ENCODE results near the gene RPH3AL. TPM values are rescaled to one million over a fixed set of nuclear protein-coding genes. Genes with fewer than 3 reads are reported as not detected.

The RPH3AL gene
- polyA plus RNA-seq, 1 donor from 2014 or later, result 0.87 TPM

DNA sequence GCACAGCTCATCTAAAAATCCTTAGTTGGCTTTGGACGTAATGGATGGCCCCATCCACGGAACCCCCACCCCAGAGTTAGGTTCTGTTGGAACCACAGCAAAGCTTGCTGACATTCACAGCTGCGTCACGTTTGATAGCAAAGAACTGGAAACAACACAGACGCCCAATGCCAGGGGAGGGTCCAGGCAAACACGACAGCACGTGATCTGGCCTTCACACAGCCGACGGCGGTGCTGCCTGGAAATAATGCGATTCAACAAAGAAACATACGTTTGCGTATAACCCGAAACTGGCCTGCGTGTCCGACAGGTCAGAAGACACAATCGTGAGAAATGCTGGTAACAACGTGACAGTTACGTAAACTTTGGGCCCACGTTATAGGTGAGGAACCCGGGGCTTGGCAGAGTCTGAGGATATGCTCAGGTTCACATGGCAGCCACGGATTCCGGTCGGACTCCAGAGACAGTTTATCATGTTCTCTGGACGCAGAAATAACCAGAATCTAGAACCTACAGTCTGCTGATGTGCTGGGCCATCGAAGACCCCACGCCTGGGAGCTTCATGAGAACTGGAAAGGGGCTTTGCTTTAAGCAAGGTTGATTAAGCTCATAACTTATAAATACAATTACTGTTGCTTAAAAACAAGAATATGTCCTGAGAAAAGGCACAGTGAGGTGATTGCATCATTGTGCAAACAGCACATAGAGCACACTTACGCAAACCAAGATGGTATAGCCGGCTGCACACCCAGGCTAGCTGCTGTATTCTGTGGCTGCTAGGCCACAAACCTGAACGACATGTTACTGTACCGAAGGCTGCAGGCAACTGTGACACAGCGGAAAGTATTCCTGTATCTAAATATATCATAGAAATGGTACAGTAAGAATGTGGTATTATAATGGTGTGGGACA, 70.4 kb downstream of the RPH3AL start:
- no peaks in the 10 kb centered on the region for H3K79me2 ChIP-seq (replicated peaks; ENCODE audit: insufficient read depth, low read length)
- H2AFZ ChIP-seq (ENCODE audit: low read depth, low read length), result no peak overlapping the region
- H3K27me3 ChIP-seq (ENCODE audit: insufficient read depth, low read depth, low read length), result no peaks in the 10 kb centered on the region
- H3K9me3 ChIP-seq (ENCODE audit: low read length), result no peaks in the 10 kb centered on the region
- H3K4me3 ChIP-seq (ENCODE audit: low read length), result no peak overlapping the region
- no peak overlapping the region for H3K4me2 ChIP-seq (ENCODE audit: low read length)
- no peaks in the 10 kb centered on the region for H3F3A ChIP-seq (ENCODE audit: insufficient read depth, low read length, poor library complexity, severe bottlenecking)
- H3K9ac ChIP-seq (ENCODE audit: low read length), result no peak overlapping the region
- TF ChIP-seq, protein P1, sequence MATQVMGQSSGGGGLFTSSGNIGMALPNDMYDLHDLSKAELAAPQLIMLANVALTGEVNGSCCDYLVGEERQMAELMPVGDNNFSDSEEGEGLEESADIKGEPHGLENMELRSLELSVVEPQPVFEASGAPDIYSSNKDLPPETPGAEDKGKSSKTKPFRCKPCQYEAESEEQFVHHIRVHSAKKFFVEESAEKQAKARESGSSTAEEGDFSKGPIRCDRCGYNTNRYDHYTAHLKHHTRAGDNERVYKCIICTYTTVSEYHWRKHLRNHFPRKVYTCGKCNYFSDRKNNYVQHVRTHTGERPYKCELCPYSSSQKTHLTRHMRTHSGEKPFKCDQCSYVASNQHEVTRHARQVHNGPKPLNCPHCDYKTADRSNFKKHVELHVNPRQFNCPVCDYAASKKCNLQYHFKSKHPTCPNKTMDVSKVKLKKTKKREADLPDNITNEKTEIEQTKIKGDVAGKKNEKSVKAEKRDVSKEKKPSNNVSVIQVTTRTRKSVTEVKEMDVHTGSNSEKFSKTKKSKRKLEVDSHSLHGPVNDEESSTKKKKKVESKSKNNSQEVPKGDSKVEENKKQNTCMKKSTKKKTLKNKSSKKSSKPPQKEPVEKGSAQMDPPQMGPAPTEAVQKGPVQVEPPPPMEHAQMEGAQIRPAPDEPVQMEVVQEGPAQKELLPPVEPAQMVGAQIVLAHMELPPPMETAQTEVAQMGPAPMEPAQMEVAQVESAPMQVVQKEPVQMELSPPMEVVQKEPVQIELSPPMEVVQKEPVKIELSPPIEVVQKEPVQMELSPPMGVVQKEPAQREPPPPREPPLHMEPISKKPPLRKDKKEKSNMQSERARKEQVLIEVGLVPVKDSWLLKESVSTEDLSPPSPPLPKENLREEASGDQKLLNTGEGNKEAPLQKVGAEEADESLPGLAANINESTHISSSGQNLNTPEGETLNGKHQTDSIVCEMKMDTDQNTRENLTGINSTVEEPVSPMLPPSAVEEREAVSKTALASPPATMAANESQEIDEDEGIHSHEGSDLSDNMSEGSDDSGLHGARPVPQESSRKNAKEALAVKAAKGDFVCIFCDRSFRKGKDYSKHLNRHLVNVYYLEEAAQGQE (IDR thresholded peaks at IDR 0.05; ENCODE audit: borderline replicate concordance), result no peak
- TF ChIP-seq MXI1 (conservative IDR thresholded peaks at IDR 0.05; ENCODE audit: poor library complexity, severe bottlenecking) (no peak), EP300 (conservative IDR thresholded peaks at IDR 0.05; ENCODE audit: poor library complexity, severe bottlenecking) (no peak), RAD21 (conservative IDR thresholded peaks at IDR 0.05) (no peak), SMC3 (conservative IDR thresholded peaks at IDR 0.05; ENCODE audit: poor library complexity) (no peak), POLR2AphosphoS5 (IDR thresholded peaks at IDR 0.05) (no peak), TAF1 (IDR thresholded peaks at IDR 0.05; ENCODE audit: low read depth) (no peak), EZH2 (IDR thresholded peaks at IDR 0.05; ENCODE audit: borderline replicate concordance, insufficient read depth, low read length, poor library complexity, severe bottlenecking) (no peak)
- TF ChIP-seq, protein P2, sequence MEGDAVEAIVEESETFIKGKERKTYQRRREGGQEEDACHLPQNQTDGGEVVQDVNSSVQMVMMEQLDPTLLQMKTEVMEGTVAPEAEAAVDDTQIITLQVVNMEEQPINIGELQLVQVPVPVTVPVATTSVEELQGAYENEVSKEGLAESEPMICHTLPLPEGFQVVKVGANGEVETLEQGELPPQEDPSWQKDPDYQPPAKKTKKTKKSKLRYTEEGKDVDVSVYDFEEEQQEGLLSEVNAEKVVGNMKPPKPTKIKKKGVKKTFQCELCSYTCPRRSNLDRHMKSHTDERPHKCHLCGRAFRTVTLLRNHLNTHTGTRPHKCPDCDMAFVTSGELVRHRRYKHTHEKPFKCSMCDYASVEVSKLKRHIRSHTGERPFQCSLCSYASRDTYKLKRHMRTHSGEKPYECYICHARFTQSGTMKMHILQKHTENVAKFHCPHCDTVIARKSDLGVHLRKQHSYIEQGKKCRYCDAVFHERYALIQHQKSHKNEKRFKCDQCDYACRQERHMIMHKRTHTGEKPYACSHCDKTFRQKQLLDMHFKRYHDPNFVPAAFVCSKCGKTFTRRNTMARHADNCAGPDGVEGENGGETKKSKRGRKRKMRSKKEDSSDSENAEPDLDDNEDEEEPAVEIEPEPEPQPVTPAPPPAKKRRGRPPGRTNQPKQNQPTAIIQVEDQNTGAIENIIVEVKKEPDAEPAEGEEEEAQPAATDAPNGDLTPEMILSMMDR (IDR thresholded peaks at IDR 0.05; ENCODE audit: poor library complexity, severe bottlenecking), result no peak
- H4K20me1 ChIP-seq (ENCODE audit: insufficient read depth), result no peaks in the 10 kb centered on the region
- H3K27ac ChIP-seq (ENCODE audit: low read length), result no peak overlapping the region
- no peaks in the 10 kb centered on the region for H3K36me3 ChIP-seq (ENCODE audit: insufficient read depth, low read length)
- H3K9me2 ChIP-seq (ENCODE audit: insufficient read depth, low read length), result no peaks in the 10 kb centered on the region

DNA sequence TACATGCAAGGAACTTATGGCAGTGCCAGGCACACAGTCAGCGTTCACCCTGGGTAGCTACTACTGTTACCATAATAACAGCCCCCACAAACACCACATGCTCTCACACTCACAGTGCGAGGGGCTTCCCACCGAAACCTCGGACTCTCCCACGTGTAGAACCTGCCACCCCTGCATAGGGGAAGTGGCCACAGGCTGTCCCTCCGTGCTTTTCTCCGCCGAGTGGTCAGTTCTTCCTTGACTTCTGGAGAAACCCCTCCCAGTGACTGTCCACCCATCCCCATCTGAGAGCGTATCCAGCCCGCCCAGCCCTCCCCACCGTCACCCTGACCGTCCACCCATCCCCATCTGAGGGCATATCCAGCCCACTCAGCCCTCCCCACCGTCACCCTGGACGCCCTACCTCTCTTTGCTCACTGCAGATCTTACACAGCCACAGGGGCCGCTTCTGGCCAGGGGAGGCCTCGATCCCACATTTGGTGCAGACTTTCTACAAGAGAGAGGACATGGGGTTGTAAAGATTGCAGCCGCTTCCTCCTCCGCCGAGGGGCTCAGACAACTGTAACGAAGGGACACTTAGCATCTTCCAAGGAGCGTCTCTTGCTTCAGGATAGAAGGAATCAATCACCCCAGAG, 71.1 kb downstream of the RPH3AL start:
- no peaks in the 10 kb centered on the region for H3K36me3 ChIP-seq (ENCODE audit: insufficient read depth, low read length)
- H3F3A ChIP-seq (ENCODE audit: insufficient read depth, low read length, poor library complexity, severe bottlenecking), result no peaks in the 10 kb centered on the region
- H3K27ac ChIP-seq (ENCODE audit: low read length), result no peak overlapping the region
- H3K9ac ChIP-seq (ENCODE audit: low read length), result no peak overlapping the region
- no peaks in the 10 kb centered on the region for H3K9me3 ChIP-seq (ENCODE audit: low read length)
- no peaks in the 10 kb centered on the region for H3K9me2 ChIP-seq (ENCODE audit: insufficient read depth, low read length)
- no peaks in the 10 kb centered on the region for H3K79me2 ChIP-seq (replicated peaks; ENCODE audit: insufficient read depth, low read length)
- TF ChIP-seq EZH2 (IDR thresholded peaks at IDR 0.05; ENCODE audit: borderline replicate concordance, insufficient read depth, low read length, poor library complexity, severe bottlenecking), result no peak
- no peak for TF ChIP-seq RAD21 (conservative IDR thresholded peaks at IDR 0.05)
- no peak for TF ChIP-seq TAF1 (IDR thresholded peaks at IDR 0.05; ENCODE audit: low read depth)
- TF ChIP-seq, protein P2 (IDR thresholded peaks at IDR 0.05; ENCODE audit: poor library complexity, severe bottlenecking), result no peak
- TF ChIP-seq MXI1 (conservative IDR thresholded peaks at IDR 0.05; ENCODE audit: poor library complexity, severe bottlenecking), result no peak
- no peak for TF ChIP-seq SMC3 (conservative IDR thresholded peaks at IDR 0.05; ENCODE audit: poor library complexity)
- TF ChIP-seq POLR2AphosphoS5 (IDR thresholded peaks at IDR 0.05), result no peak
- TF ChIP-seq, protein P1 (IDR thresholded peaks at IDR 0.05; ENCODE audit: borderline replicate concordance), result no peak
- no peak for TF ChIP-seq EP300 (conservative IDR thresholded peaks at IDR 0.05; ENCODE audit: poor library complexity, severe bottlenecking)
- no peaks in the 10 kb centered on the region for H4K20me1 ChIP-seq (ENCODE audit: insufficient read depth)
- no peak overlapping the region for H2AFZ ChIP-seq (ENCODE audit: low read depth, low read length)
- no peaks in the 10 kb centered on the region for H3K27me3 ChIP-seq (ENCODE audit: insufficient read depth, low read depth, low read length)
- H3K4me3 ChIP-seq (ENCODE audit: low read length), result no peak overlapping the region
- no peak overlapping the region for H3K4me2 ChIP-seq (ENCODE audit: low read length)

Data from neural cell (in vitro differentiated cells).